Stomach (tissue), 4 donors: Measurements from ENCODE around the gene SNX27.

Experiments used
- CTCF ChIP-seq, 7 experiments: fragments of 450-650 bp in 4 of 7; fragments of 200-600 bp in 3 of 7; sonication (generic) in 3 of 7; IDR thresholded peaks; one replicate each; pipeline ENCODE4 v1.5.1; 2016 to 2019; ENCODE audit warnings: antibody characterized with exemption in 7 of 7, control low read depth in 2 of 7, mild to moderate bottlenecking in 1 of 7
- POLR2AphosphoS5 ChIP-seq, 3 donors: sonication (generic); formaldehyde crosslinking; IDR thresholded peaks; one replicate each; pipeline ENCODE4 v1.6.1; 2016; ENCODE audit warnings: antibody characterized with exemption in 3 of 3

- TF ChIP-seq CTCF (IDR thresholded peaks at IDR 0.05) (no peak), POLR2AphosphoS5 (IDR thresholded peaks at IDR 0.05) (no peak)
Measured at GRCh38 chr1:151581451-151581850, 30.4 kb upstream of the SNX27 start.
